GM19193 (cell line): ENCODE data around the gene XCR1.

ENCODE experiments used
- POLR2A ChIP-seq: IDR thresholded peaks from 4 replicates; pipeline ENCODE4 v1.6.1; 2011; ENCODE audit not compliant: insufficient read depth, insufficient read length; ENCODE audit errors: extremely low read depth

Gene XCR1

GRCh38 chr3:46027021-46027705 lies at the start of gene XCR1:
TSS of gene XCR1 (minus strand) at chr3:46027483. CDS start at chr3:46021947, 5,536 bp downstream.
- no peak for TF ChIP-seq POLR2A

- no peak for TF ChIP-seq POLR2A
These were observed 49.3 kb upstream of the XCR1 start for GRCh38 chr3:46076606-46077005.

GRCh38 chr3:46075816-46076215 lies 48.5 kb upstream of the XCR1 start:
- TF ChIP-seq POLR2A: no peak

- no peak for TF ChIP-seq POLR2A
These were observed 44.1 kb upstream of the XCR1 start for GRCh38 chr3:46071222-46071858.

- no peak for TF ChIP-seq POLR2A
These were observed 43.4 kb upstream of the XCR1 start for GRCh38 chr3:46070595-46071093.

GRCh38 chr3:46068501-46068900 lies 41.2 kb upstream of the XCR1 start:
- no peak for TF ChIP-seq POLR2A

GRCh38 chr3:46067401-46067800 lies 40.1 kb upstream of the XCR1 start:
- no peak for TF ChIP-seq POLR2A

GRCh38 chr3:46065750-46066256 lies 38.5 kb upstream of the XCR1 start:
- TF ChIP-seq POLR2A: no peak

- TF ChIP-seq POLR2A: no peak
These were observed 38.0 kb upstream of the XCR1 start for GRCh38 chr3:46065294-46065705.

GRCh38 chr3:46062679-46063078 lies 35.4 kb upstream of the XCR1 start:
- no peak for TF ChIP-seq POLR2A

GRCh38 chr3:46061887-46062286 lies 34.6 kb upstream of the XCR1 start:
- TF ChIP-seq POLR2A: no peak

- TF ChIP-seq POLR2A: no peak
These were observed 33.9 kb upstream of the XCR1 start for GRCh38 chr3:46061108-46061720.

GRCh38 chr3:46060551-46060950 lies 33.3 kb upstream of the XCR1 start:
- no peak for TF ChIP-seq POLR2A

- TF ChIP-seq POLR2A: no peak
These were observed 32.1 kb upstream of the XCR1 start for GRCh38 chr3:46059432-46059831.

GRCh38 chr3:46058981-46059380 lies 31.7 kb upstream of the XCR1 start:
- TF ChIP-seq POLR2A: no peak
